CD4-positive, CD25-positive, alpha-beta regulatory T cell (primary cell): ENCODE measurements around the gene OPN5. TPM values are rescaled to one million over a fixed set of nuclear protein-coding genes. Genes with fewer than 3 reads are reported as not detected.

ENCODE experiments used
- ATAC-seq, 2 donors: fragments of 150-1000 bp; cut with Tn5 transposase; one replicate each; pipeline ENCODE4 v1.10.0; 2021; ENCODE audit warnings: low read depth in 2 of 2, moderate number of reproducible peaks in 2 of 2, moderate library complexity in 1 of 2
- DNase-seq, 3 donors: peaks; one replicate each; pipeline versions ENCODE4 v3.0.0 to v3.0.0-alpha.2; 2012 to 2022; ENCODE audit warnings: mixed read lengths in 1 of 3
- H3K27ac ChIP-seq: one replicate; pipeline ENCODE4 v1.7.0; 2013; ENCODE audit warnings: mild to moderate bottlenecking, low read length; ENCODE audit not compliant: insufficient read depth, poor library complexity, severe bottlenecking
- H3K27me3 ChIP-seq: one replicate; pipeline ENCODE4 v1.7.0; 2013; ENCODE audit warnings: low read length; ENCODE audit not compliant: control insufficient read depth, insufficient read depth
- H3K36me3 ChIP-seq: one replicate; pipeline ENCODE4 v1.7.0; 2013; ENCODE audit warnings: mild to moderate bottlenecking, low read length, moderate library complexity; ENCODE audit not compliant: control insufficient read depth, insufficient read depth
- H3K4me1 ChIP-seq: 2 replicates; pipeline ENCODE4 v1.7.0; 2013; ENCODE audit warnings: mild to moderate bottlenecking, low read length; ENCODE audit not compliant: insufficient read depth, control insufficient read depth, poor library complexity, severe bottlenecking
- H3K4me3 ChIP-seq: one replicate; pipeline ENCODE4 v1.7.0; 2013; ENCODE audit warnings: low read depth, mild to moderate bottlenecking, low read length, moderate library complexity
- H3K9me3 ChIP-seq, 2 experiments: 1 replicate in 1 of 2; 2 replicates in 1 of 2; pipeline ENCODE4 v1.7.0; 2013; ENCODE audit warnings: low read length in 2 of 2, mild to moderate bottlenecking in 1 of 2, moderate library complexity in 1 of 2; ENCODE audit not compliant: control insufficient read depth in 2 of 2
- H3K27ac Mint-ChIP-seq, 3 donors: one replicate each; pipeline ENCODE4 v1.8.0; 2020 to 2022; ENCODE audit warnings: mild to moderate bottlenecking in 3 of 3, mixed read lengths in 3 of 3, moderate library complexity in 2 of 3
- H3K27me3 Mint-ChIP-seq: one replicate; pipeline ENCODE4 v1.8.0; 2022; ENCODE audit warnings: mild to moderate bottlenecking, mixed read lengths
- H3K36me3 Mint-ChIP-seq: one replicate; pipeline ENCODE4 v1.8.0; 2020; ENCODE audit warnings: mixed read lengths
- H3K4me1 Mint-ChIP-seq, 4 donors: one replicate each; pipeline ENCODE4 v1.8.0; 2020 to 2022; ENCODE audit warnings: mixed read lengths in 4 of 4, mild to moderate bottlenecking in 1 of 4
- H3K4me3 Mint-ChIP-seq, 4 donors: one replicate each; pipeline ENCODE4 v1.8.0; 2020 to 2022; ENCODE audit warnings: mild to moderate bottlenecking in 4 of 4, mixed read lengths in 4 of 4, moderate library complexity in 3 of 4
- H3K9me3 Mint-ChIP-seq, 7 donors: one replicate each; pipeline ENCODE4 v1.8.0; 2020 to 2022; ENCODE audit warnings: mixed read lengths in 7 of 7, mild to moderate bottlenecking in 3 of 7, moderate library complexity in 2 of 7
- polyA plus RNA-seq, 4 donors: library from polyadenylated mRNA; unstranded; fragments of 300-500 nt; fragmentation: Illumina TruSeq; gene quantifications; one replicate each; pipeline ENCODE4 v1.2.3, GENCODE V29; 2021
- total RNA-seq: library from RNA; stranded (reverse); gene quantifications from one replicate; pipeline ENCODE4 v1.2.3, GENCODE V29; 2022

OPN5 gene
- total and polyA plus RNA-seq, 5 donors from 2014 or later, result not detected

DNA sequence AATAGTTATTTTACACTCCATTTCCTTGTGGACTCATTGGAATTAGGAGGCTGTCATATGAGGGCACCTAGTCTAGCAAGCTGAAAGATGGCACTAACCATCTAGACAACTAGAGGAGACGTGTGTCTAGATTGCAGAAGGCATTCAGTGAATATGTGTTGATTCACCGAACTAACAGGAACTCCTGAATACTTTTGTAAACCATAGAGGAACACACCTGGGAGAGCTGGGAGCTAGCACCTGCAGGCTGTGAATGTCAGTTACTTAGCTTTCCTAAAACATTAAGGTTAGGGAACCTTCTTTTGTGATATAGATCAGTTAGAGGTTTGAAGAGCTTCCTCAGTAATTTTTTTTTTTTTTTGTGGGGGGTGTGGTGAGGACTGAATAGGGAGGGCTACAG lies 7.7 kb downstream of the OPN5 start:
- Mint-ChIP-seq H3K27me3 (peaks cover 25% of the 10 kb centered on the region), H3K4me1 (peaks cover 0 to 7% (median 4%) of the 10 kb centered on the region in 4 donors), H3K4me3 (no peak overlapping the region), H3K27ac (peak overlapping the region in 1 of 3 donors; percentile 6), H3K9me3 (no peaks in the 10 kb centered on the region), H3K36me3 (no peaks in the 10 kb centered on the region)
- Histone ChIP-seq H3K4me3 (no peak overlapping the region), H3K9me3 (no peaks in the 10 kb centered on the region), H3K36me3 (no peaks in the 10 kb centered on the region), H3K27ac (no peak overlapping the region), H3K27me3 (peaks cover 1% of the 10 kb centered on the region), H3K4me1 (no peaks in the 10 kb centered on the region)
- no peak for DNase-seq
- ATAC-seq, result no peak

- H3K27me3 ChIP-seq, result no peaks in the 10 kb centered on the region
- H3K27ac Mint-ChIP-seq, result no peak overlapping the region
- no peak overlapping the region for H3K4me3 Mint-ChIP-seq
- H3K36me3 ChIP-seq, result no peaks in the 10 kb centered on the region
- no peak overlapping the region for H3K27ac ChIP-seq
- peaks cover 12% of the 10 kb centered on the region for H3K27me3 Mint-ChIP-seq
- H3K4me1 ChIP-seq, result no peaks in the 10 kb centered on the region
- no peak overlapping the region for H3K4me3 ChIP-seq
- ATAC-seq (no peak), DNase-seq (no peak)
- H3K4me1 Mint-ChIP-seq, result peaks cover 0 to 7% (median 4%) of the 10 kb centered on the region in 4 donors
- H3K9me3 ChIP-seq, result no peaks in the 10 kb centered on the region
- no peaks in the 10 kb centered on the region for H3K9me3 Mint-ChIP-seq
- H3K36me3 Mint-ChIP-seq, result no peaks in the 10 kb centered on the region
Measured at GRCh38 chr6:47792216-47792733, 10.4 kb downstream of the OPN5 start.

- Mint-ChIP-seq H3K4me1 (no peaks in the 10 kb centered on the region), H3K27me3 (peaks cover 2% of the 10 kb centered on the region), H3K36me3 (no peaks in the 10 kb centered on the region), H3K27ac (no peak overlapping the region), H3K4me3 (no peak overlapping the region), H3K9me3 (peaks cover 0 to 2% (median 0%) of the 10 kb centered on the region in 7 donors)
- Histone ChIP-seq H3K36me3 (no peaks in the 10 kb centered on the region), H3K4me1 (no peaks in the 10 kb centered on the region), H3K9me3 (no peaks in the 10 kb centered on the region), H3K4me3 (no peak overlapping the region), H3K27me3 (no peaks in the 10 kb centered on the region), H3K27ac (no peak overlapping the region)
- no peak for DNase-seq
- no peak for ATAC-seq
Measured at GRCh38 chr6:47794577-47795135, 12.8 kb downstream of the OPN5 start.

GRCh38 chr6:47801984-47802383 lies 20.2 kb downstream of the OPN5 start:
- H3K4me3 ChIP-seq, result no peak overlapping the region
- Mint-ChIP-seq H3K4me1 (no peaks in the 10 kb centered on the region), H3K27me3 (no peaks in the 10 kb centered on the region), H3K9me3 (peaks cover 0 to 6% (median 0%) of the 10 kb centered on the region in 7 donors), H3K27ac (no peak overlapping the region), H3K4me3 (no peak overlapping the region), H3K36me3 (no peaks in the 10 kb centered on the region)
- no peaks in the 10 kb centered on the region for H3K36me3 ChIP-seq
- H3K27me3 ChIP-seq, result no peaks in the 10 kb centered on the region
- no peaks in the 10 kb centered on the region for H3K9me3 ChIP-seq
- H3K4me1 ChIP-seq, result no peaks in the 10 kb centered on the region
- no peak overlapping the region for H3K27ac ChIP-seq
- ATAC-seq (no peak), DNase-seq (no peak)

DNA sequence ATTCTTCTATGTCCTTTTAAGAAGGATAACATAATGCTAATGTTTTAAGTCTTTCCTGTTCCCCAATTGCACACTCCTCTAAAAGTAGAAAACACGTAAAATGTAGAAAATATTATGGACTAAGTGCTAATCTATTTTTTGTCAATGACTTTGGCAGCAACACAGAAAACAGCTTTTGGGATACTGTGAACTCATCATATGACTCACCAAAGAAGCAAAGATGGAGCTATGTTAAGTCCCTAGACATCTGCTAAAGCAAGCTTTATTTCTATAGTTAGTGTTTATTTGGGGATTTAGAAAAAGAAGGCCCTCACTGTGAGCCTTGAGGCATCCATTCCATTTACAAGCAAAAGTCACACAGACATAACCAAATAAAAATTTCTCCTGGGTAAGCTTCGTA lies 23.0 kb downstream of the OPN5 start:
- H3K27me3 Mint-ChIP-seq, result no peaks in the 10 kb centered on the region
- ATAC-seq (no peak), DNase-seq (no peak)
- Histone ChIP-seq H3K27me3 (no peaks in the 10 kb centered on the region), H3K36me3 (no peaks in the 10 kb centered on the region), H3K4me1 (no peaks in the 10 kb centered on the region), H3K4me3 (no peak overlapping the region), H3K9me3 (no peaks in the 10 kb centered on the region), H3K27ac (no peak overlapping the region)
- H3K4me1 Mint-ChIP-seq, result no peaks in the 10 kb centered on the region
- H3K4me3 Mint-ChIP-seq, result no peak overlapping the region
- no peak overlapping the region for H3K27ac Mint-ChIP-seq
- peaks cover 0 to 4% (median 0%) of the 10 kb centered on the region in 7 donors for H3K9me3 Mint-ChIP-seq
- no peaks in the 10 kb centered on the region for H3K36me3 Mint-ChIP-seq

- Histone ChIP-seq H3K36me3 (no peaks in the 10 kb centered on the region), H3K9me3 (no peaks in the 10 kb centered on the region), H3K27ac (no peak overlapping the region), H3K27me3 (no peaks in the 10 kb centered on the region), H3K4me1 (no peaks in the 10 kb centered on the region), H3K4me3 (no peak overlapping the region)
- Mint-ChIP-seq H3K4me1 (no peaks in the 10 kb centered on the region), H3K36me3 (no peaks in the 10 kb centered on the region), H3K4me3 (no peak overlapping the region), H3K27me3 (peaks cover 5% of the 10 kb centered on the region), H3K27ac (no peak overlapping the region), H3K9me3 (peaks cover 0 to 5% (median 0%) of the 10 kb centered on the region in 7 donors)
- ATAC-seq, result no peak
- no peak for DNase-seq
Measured at GRCh38 chr6:47809873-47810272, 28.0 kb downstream of the OPN5 start.

DNA sequence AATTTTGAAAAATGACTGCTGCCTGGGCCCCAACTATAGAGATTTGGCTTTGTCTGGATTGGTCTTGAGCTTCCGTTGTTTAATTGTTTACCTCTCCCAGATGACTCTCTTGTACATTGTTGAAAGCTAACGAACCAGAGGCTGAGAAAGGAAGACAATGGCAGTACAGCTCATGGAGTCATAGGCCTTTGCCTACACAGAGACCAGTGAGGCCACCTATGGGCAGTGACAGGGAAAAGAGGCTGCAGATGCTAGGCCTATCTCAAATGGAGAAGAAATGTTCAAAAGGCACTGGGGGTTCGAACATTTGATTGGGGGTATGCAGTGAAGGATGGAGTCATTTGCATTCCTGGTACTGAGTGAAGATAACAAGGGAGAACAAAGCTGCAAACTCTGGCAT lies 29.1 kb downstream of the OPN5 start:
- H3K27ac Mint-ChIP-seq, result no peak overlapping the region
- H3K9me3 ChIP-seq, result no peaks in the 10 kb centered on the region
- no peak overlapping the region for H3K27ac ChIP-seq
- ATAC-seq (no peak), DNase-seq (no peak)
- H3K4me3 Mint-ChIP-seq, result no peak overlapping the region
- H3K36me3 Mint-ChIP-seq, result no peaks in the 10 kb centered on the region
- no peaks in the 10 kb centered on the region for H3K4me1 Mint-ChIP-seq
- H3K36me3 ChIP-seq, result no peaks in the 10 kb centered on the region
- H3K27me3 ChIP-seq, result no peaks in the 10 kb centered on the region
- peaks cover 5% of the 10 kb centered on the region for H3K27me3 Mint-ChIP-seq
- H3K9me3 Mint-ChIP-seq, result peaks cover 0 to 5% (median 0%) of the 10 kb centered on the region in 7 donors
- H3K4me1 ChIP-seq, result no peaks in the 10 kb centered on the region
- no peak overlapping the region for H3K4me3 ChIP-seq

DNA sequence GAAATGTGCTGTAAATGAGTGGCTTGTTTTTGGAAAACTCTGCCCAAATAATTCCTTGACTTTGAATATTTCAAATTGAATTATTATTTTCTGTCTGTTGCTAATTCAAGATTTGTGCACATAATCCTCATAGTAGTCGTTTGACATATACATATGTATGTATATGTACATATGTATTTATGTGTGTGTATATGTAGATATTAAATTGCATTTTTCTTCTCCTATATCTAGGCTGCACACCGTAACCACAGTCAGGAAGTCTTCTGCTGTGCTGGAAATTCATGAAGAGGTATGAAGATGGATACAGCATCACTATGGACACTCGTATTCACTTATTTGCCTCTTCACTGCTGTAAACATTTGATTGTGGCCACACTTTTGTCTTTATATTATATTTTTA lies 29.6 kb downstream of the OPN5 start:
- Histone ChIP-seq H3K27ac (no peak overlapping the region), H3K4me3 (no peak overlapping the region), H3K27me3 (no peaks in the 10 kb centered on the region), H3K4me1 (no peaks in the 10 kb centered on the region), H3K36me3 (no peaks in the 10 kb centered on the region), H3K9me3 (no peaks in the 10 kb centered on the region)
- Mint-ChIP-seq H3K27me3 (peaks cover 5% of the 10 kb centered on the region), H3K27ac (no peak overlapping the region), H3K4me1 (no peaks in the 10 kb centered on the region), H3K9me3 (peaks cover 0 to 5% (median 0%) of the 10 kb centered on the region in 7 donors), H3K4me3 (no peak overlapping the region), H3K36me3 (no peaks in the 10 kb centered on the region)
- ATAC-seq (no peak), DNase-seq (no peak)
